Osteoblast (primary cell): ENCODE data around the gene NHLRC2. TPM values are rescaled to one million over a fixed set of nuclear protein-coding genes. Genes with fewer than 3 reads are reported as not detected.

Source experiments
- DNase-seq: peaks from one replicate; pipeline ENCODE4 v3.0.0; 2011; ENCODE audit warnings: low spot score, mixed read lengths; ENCODE audit not compliant: insufficient read length; ENCODE audit errors: missing footprints
- H2AFZ ChIP-seq: 2 replicates; pipeline ENCODE4 v1.6.0; 2011; ENCODE audit warnings: mild to moderate bottlenecking, low read length
- H3K27ac ChIP-seq: 2 replicates; pipeline ENCODE4 v1.5.1; 2011; ENCODE audit warnings: mild to moderate bottlenecking, low read depth, low read length, moderate library complexity
- H3K27me3 ChIP-seq: 2 replicates; pipeline ENCODE4 v1.6.0; 2012; ENCODE audit warnings: mild to moderate bottlenecking, control low read depth, inconsistent platforms, low read length, moderate library complexity; ENCODE audit not compliant: insufficient read depth
- H3K36me3 ChIP-seq: 2 replicates; pipeline ENCODE4 v1.5.1; 2011; ENCODE audit warnings: mild to moderate bottlenecking, low read length, control low read depth, moderate library complexity; ENCODE audit not compliant: insufficient read depth
- H3K4me1 ChIP-seq: 2 replicates; pipeline ENCODE4 v1.5.1; 2011; ENCODE audit warnings: mild to moderate bottlenecking, low read length, control low read depth, moderate library complexity; ENCODE audit not compliant: insufficient read depth
- H3K4me2 ChIP-seq: 2 replicates; pipeline ENCODE4 v1.6.0; 2011; ENCODE audit warnings: mild to moderate bottlenecking, low read length; ENCODE audit not compliant: insufficient read depth
- H3K4me3 ChIP-seq: fragments of 200-600 bp; sonication (generic); 3 replicates; pipeline ENCODE4 v1.5.1; 2012; ENCODE audit warnings: mild to moderate bottlenecking, low read length, inconsistent platforms; ENCODE audit not compliant: insufficient read depth
- H3K79me2 ChIP-seq: 2 replicates; pipeline ENCODE4 v1.6.0; 2012; ENCODE audit warnings: mild to moderate bottlenecking, low read length, control low read depth, inconsistent platforms; ENCODE audit not compliant: insufficient read depth
- H3K9me3 ChIP-seq: 2 replicates; pipeline ENCODE4 v1.5.1; 2011; ENCODE audit warnings: low read depth, low read length, control low read depth
- H4K20me1 ChIP-seq: 2 replicates; pipeline ENCODE4 v1.6.0; 2012; ENCODE audit warnings: mild to moderate bottlenecking, low read length, control low read depth; ENCODE audit not compliant: insufficient read depth
- CTCF ChIP-seq: IDR thresholded peaks from 2 replicates; pipeline ENCODE4 v1.5.1; 2011; ENCODE audit warnings: mild to moderate bottlenecking, low read depth, low read length, moderate library complexity; ENCODE audit errors: extremely low read depth
- total RNA-seq: library from RNA; depleted of rRNA; stranded (reverse); fragments of >200 nt; gene quantifications from 2 replicates; pipeline ENCODE4 v1.2.3, GENCODE V29; 2012

The NHLRC2 gene
- total RNA-seq, 1 donor: 15.6 TPM

- Histone ChIP-seq H3K36me3 (no peaks in the 10 kb centered on the region), H3K4me2 (no peak overlapping the region), H4K20me1 (no peaks in the 10 kb centered on the region), H3K4me3 (no peak overlapping the region), H3K9me3 (no peaks in the 10 kb centered on the region), H3K4me1 (no peaks in the 10 kb centered on the region), H3K27me3 (no peaks in the 10 kb centered on the region), H2AFZ (no peak overlapping the region), H3K79me2 (no peaks in the 10 kb centered on the region), H3K27ac (no peak overlapping the region)
- DNase-seq: no peak
- no peak for TF ChIP-seq CTCF
These were observed 76.1 kb downstream of the NHLRC2 start for GRCh38 chr10:113930482-113931057.

GRCh38 chr10:113932854-113933253 lies 78.4 kb downstream of the NHLRC2 start:
- Histone ChIP-seq H3K79me2 (no peaks in the 10 kb centered on the region), H2AFZ (no peak overlapping the region), H3K4me1 (no peaks in the 10 kb centered on the region), H3K27ac (no peak overlapping the region), H3K4me3 (no peak overlapping the region), H3K36me3 (no peaks in the 10 kb centered on the region), H4K20me1 (no peaks in the 10 kb centered on the region), H3K9me3 (no peaks in the 10 kb centered on the region), H3K4me2 (no peak overlapping the region), H3K27me3 (peaks cover 7% of the 10 kb centered on the region)
- no peak for TF ChIP-seq CTCF
- DNase-seq: no peak

- Histone ChIP-seq H2AFZ (no peak overlapping the region), H3K79me2 (no peaks in the 10 kb centered on the region), H3K27me3 (peaks cover 7% of the 10 kb centered on the region), H3K27ac (no peak overlapping the region), H3K4me3 (no peak overlapping the region), H3K36me3 (no peaks in the 10 kb centered on the region), H3K9me3 (no peaks in the 10 kb centered on the region), H3K4me1 (no peaks in the 10 kb centered on the region), H4K20me1 (no peaks in the 10 kb centered on the region), H3K4me2 (no peak overlapping the region)
- no peak for TF ChIP-seq CTCF
- no peak for DNase-seq
These were observed 79.6 kb downstream of the NHLRC2 start for GRCh38 chr10:113933894-113934532.

DNA sequence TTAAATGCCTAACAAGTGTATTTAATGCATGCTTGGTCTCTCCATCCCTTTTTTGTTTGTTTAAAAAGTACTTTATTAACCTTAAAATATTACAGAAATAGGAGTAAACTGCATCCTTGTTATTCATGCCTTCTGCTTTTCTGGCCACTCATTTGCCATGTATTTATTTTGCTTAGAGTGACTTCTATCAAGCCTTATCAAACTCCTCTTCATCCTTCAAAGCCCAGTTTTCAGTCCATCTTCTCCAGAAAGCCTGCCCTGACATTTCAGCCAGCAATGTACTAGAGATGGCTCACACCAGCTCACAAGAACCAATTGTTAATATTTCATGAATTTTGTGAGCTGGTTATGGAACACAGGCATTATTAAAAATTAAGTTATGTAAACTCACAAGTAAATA lies 82.8 kb downstream of the NHLRC2 start:
- no peaks in the 10 kb centered on the region for H3K9me3 ChIP-seq
- no peak overlapping the region for H3K4me3 ChIP-seq
- no peak overlapping the region for H2AFZ ChIP-seq
- no peak for TF ChIP-seq CTCF
- H3K27me3 ChIP-seq: peaks cover 7% of the 10 kb centered on the region
- H3K4me1 ChIP-seq: no peaks in the 10 kb centered on the region
- H3K27ac ChIP-seq: no peak overlapping the region
- no peak for DNase-seq
- no peaks in the 10 kb centered on the region for H3K79me2 ChIP-seq
- H3K36me3 ChIP-seq: no peaks in the 10 kb centered on the region
- H4K20me1 ChIP-seq: no peaks in the 10 kb centered on the region
- no peak overlapping the region for H3K4me2 ChIP-seq
